Kidney glomerular epithelial cell (primary cell): ENCODE data around the gene METTL26.
A peak's percentile ranks its signal among the peaks of the same experiment; 100 is the strongest.

Experiments used
- DNase-seq: peaks from one replicate; lab custom pipeline; 2025; lab: John Stamatoyannopoulos, UW

The METTL26 gene

DNA sequence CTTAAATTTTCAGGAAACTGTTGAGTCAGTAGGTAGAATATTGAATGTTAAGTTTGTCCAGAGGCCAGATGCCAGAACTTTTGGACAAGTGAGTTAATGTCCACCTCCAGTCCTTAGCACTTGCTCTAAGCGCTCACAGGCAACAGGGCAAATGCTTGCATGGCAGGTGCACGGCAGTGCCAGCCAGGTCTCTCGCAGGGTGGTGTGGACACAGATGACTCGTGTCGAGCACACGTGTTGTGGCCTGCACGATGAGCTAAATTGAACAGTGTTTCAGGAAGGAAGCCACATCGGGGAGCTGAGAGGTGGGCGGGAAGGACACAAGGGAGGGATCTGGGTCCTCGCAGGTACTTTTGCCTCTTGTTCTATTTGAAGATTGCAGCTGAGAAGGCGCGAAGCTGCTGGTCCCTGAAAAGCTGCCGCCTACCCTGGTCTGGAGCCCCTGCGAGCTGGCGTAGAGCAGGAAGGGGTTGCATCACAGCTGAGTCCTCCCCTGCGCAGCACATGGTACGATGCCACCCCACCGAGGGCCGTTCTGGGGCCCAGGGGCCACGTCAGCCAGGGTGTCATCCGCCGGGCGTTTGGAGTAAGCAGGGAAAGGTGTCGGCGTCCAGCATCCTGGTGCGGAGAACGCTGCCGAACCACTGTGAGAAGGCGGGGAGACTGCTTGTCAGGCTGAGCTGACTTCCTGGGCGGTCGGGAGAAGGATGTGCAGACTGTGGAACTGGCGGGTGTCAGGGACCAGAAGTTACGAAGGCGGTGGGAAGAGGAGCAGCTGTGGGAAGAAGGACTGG, 40.0 kb downstream of the METTL26 start:
- DNase-seq = no peak

DNA sequence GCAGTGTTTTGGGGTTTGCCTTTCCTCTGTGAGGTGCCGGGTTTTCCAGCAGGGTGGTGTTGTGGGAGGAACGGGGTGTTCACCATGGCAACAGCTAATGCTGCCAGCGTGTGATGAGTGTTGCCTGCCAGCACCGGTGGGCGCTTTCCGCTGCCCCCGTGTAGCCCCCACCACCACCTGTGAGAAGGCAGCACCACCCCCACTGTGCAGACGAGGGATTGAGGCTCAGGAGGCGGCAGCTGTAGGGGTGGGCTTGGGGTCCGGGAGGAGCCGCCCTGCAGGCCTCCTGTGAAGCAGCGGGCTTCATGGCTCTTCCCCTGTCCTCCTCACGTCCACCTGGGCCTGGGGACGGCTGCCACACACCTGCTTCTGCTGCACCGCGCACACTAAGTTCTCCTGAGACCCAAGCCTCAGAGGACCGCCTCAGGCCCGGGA, 41.0 kb downstream of the METTL26 start:
- no peak for DNase-seq

DNA sequence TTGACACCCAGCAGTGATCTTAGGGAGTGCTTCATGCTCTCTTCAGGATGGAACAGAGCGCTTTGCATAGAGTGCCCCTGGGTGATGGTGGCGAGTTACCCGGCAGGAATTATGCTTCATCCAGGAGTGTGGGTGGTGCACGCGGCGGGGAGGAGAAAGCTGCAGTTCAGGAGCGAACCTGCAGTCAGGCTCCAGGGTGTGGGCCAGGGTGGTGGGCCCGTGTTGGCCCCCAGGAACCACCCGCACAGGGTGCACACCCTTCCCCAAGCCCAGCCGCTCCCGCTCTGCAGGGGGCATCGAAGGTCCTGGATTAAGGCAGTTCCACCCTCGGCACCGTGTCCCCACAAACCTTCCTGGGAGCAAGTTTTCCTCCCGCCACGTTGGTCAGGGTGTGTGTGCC, 42.3 kb downstream of the METTL26 start:
- DNase-seq = no peak

- no peak for DNase-seq
These were observed 42.7 kb downstream of the METTL26 start for GRCh38 chr16:593406-593805.

DNA sequence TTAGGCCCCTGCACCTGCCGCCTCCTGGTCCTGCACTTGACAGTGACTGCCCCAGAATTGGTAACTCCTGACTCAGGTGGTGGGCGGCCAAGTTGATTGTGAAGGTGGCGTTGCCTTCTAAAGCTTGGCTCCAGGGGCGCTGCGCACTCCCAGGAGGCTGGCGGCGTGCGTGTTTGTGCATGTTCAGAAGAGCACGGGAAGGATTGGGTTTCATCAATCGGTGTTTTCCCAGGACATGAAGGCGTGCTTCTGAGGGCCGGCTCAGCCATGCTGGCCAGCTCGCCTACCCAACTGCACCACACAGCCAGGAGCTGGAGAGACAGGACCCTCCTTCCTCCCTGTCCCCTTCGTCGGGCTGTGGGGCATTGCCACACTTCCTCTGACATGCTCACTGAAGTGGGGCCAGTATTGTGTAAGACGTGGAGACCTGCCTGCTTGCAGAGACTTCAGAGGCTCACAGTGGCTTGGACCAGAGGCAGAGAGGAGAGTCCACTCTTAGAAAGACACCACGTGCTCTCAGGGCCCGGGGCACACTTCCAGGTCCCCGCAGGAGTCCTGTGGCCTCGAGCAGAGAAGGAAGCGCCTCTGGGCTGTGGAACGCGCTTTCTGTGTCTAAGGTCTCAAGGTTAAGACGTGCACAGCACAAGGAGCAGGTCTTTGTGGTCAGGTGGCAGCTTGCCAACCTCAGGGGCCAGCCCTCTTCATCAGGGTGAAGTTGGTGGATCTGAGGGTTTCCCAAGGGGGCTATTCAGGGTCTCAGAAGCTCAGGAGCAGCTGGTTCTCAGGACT, 43.4 kb downstream of the METTL26 start:
- no peak for DNase-seq

GRCh38 chr16:591892-592517, 44.1 kb downstream of the METTL26 start:
- DNase-seq = no peak

DNA sequence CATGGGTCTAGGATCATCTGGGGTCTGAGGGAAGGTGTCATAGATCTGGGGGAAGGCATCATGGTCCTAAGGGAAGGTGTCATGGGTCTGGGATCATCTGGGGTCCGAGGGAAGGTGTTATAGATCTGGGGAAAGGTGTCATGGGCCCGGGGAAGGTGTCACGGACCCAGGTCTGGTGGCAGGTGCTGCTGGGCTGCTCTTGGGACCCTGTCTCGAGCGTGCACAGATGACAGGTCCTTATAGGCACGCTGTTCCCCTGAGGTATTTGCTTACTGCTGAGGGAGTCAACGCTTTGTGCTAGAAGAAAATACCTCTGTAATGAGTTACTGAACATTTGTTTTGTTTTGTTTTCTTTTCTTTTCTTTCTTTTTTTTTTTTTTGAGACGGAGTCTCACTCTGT, 44.9 kb downstream of the METTL26 start:
- no peak for DNase-seq

DNA sequence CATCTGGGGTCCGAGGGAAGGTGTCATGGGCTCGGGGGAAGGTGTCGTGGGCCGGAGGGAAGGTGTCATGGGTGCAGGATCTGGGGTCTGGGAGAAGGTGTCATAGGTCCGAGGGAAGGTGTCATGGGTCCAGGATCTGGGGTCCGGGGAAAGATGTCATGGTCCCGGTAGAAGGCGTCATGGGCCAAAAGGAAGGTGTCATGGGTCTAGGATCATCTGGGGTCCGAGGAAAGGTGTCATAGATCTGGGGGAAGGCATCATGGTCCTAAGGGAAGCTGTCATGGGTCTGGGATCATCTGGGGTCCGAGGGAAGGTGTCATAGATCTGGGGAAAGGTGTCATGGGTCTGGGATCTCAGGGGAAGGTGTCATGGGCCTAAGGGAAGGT, 45.3 kb downstream of the METTL26 start:
- DNase-seq = no peak

DNA sequence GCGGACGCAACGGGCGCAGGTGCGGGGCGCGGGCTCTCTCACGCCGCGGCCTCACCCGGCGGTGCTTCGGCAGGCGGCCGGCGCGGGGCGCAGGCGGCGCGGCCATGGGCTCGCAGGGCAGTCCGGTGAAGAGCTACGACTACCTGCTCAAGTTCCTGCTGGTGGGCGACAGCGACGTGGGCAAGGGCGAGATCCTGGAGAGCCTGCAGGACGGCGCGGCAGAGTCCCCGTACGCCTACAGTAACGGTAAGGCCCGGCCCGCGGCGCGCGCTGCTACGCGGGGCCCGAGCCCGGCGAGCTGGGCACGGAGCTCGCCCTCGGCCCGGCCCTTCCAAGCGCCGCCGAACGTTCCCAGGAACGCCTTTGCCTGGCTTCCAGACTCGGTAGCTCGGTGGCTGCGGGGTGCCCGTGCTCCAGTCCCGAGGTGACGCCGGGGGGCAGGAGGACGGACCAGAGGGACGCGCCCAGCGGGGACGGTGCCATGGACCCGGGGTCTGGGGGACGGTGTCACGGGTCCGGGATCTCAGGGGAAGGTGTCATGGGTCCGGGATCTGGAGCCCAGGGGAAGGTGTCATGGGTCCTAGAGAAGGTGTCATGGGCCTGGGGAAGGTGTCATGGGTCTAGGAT, 45.8 kb downstream of the METTL26 start:
- no peak for DNase-seq

DNA sequence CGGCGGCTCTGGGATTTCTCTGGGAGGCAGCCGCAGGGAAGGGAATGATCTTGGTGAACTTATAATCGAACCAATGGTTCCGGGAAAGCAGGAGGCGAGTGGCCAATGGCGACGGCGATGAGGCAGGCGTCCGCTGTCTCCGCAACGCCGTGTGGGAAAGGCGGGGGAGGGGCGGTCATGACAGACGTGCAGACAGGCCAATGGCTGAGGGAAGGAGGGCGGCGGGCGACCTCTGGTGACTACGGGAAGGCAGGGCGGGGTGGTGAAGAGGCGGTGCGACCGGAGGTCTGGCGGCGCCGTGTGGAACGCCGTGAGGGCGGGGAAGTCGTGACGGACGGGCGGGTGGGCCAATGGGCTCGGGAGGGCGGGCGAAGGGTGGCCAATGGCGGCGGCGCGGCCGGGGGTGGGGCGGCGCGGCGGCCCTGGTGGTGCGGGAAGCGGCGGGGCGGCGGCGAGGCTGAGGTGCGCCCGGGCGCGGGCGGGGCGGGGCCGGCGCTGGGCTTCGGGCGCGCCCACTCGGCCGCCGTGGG, 46.4 kb downstream of the METTL26 start, which contains the start of gene RAB40C:
RAB40C (plus strand) TSS at position 409 of the 530 bp plus-strand sequence. CDS start 226 bp downstream, outside the sequence.
- DNase-seq = peak; percentile 94

GRCh38 chr16:588889-589657, 47.0 kb downstream of the METTL26 start:
- peak; percentile 94 for DNase-seq

- DNase-seq = no peak
These were observed 47.5 kb downstream of the METTL26 start for GRCh38 chr16:588639-588888.

DNA sequence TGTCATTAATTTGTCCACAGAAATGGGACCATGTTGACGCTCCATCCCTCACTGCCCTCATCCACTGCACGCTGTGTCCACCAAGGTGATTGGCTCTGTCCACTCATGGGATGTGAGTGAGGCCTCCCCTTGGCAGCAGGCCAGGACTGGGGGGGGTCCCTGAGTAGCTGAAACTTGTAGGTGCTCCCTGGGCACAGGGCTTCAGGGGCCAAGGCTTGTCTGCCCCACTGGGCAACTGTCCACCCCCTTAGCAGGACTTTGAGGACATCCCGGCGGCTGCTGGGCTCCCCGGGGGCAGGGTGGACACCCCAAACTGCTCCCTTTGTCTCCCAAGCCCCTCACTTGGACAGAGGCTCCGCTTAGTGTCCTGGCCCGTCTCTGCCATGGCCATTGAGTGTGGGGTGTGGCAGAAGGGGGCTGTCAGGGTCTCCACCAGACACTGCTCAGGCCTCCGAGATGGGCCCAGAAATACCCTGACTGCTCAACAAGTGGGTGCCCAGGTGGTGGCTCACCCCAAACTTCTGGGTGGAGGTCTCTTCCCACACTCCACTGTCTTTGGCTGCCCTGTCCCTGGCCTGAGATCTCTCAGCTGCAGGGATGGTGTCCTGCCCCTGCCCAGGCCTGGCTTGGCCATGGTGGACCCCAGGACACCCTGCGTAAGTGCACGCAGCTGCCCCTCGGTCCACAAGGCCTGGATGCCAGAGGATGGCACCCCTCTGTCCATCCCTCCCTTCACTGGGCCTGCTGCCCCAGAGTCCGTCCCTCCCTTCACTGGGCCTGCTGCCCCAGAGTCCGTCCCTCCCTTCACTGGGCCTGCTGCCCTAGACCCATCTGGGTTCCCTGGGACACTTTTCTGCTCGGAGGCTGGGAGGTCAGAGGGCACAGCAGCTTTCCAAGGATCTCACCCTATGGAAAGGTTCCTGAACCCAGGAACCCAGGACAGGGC, 49.2 kb downstream of the METTL26 start:
- DNase-seq = no peak

DNA sequence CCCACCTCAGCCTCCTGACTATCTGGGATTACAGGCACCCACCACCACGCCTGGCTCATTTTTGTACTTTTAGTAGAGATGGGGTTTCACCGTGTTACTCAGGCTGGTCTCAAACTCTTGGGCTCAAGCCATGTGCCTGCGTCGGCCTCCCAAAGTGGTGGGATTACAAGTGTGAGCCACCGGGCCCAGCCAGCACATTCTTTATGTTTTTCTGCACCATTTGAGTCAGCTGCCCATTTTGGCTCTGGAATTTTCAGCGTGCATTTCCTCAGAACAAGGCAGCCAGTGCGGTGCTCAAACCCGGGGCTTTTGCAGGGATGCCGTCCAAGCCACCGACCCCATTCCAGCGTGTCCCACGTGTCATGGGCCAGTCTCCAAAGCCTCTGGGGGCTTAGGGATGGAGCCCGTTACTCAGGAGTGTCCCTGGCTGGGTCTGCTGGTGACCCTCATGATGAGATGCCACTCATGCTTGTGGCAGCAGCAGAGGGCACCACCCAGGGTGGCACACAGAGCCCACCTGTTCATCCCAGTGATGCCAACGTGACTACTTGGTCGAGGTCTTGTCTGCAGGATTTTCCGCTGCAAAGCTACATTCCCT, 50.0 kb downstream of the METTL26 start:
- no peak for DNase-seq

DNA sequence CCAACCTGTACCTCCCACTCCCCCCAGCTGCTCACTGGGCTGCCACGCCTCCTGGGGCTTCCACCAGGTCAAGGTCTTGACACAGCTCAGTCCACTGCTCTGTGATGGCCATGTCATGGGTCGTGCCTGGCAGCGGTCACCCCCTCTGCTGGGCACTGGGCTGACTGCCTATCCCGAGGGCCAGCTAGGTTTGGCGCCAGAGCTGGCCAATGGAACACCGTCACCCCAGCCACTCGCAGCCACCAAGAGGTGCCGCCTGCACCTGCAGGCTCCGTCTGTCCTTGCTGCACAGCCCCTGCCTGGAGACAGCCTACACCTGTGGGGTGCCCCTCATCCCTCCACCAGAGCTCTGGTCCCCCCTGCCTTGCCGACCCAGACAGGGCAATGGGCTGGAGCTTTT, 50.8 kb downstream of the METTL26 start:
- DNase-seq = no peak
